Fibroblast of villous mesenchyme (primary cell): ENCODE data around the gene RPS6KA2. TPM values are rescaled to one million over a fixed set of nuclear protein-coding genes. Genes with fewer than 3 reads are reported as not detected.

Experiments
- DNase-seq: peaks from one replicate; pipeline ENCODE4 v3.0.0-alpha.2; 2010; ENCODE audit warnings: low read depth
- H3K4me3 ChIP-seq: 2 replicates; pipeline ENCODE4 v1.5.1; 2011; ENCODE audit warnings: low read depth, mild to moderate bottlenecking, low read length
- CTCF ChIP-seq: IDR thresholded peaks from 2 replicates; pipeline ENCODE4 v1.5.1; 2012; ENCODE audit warnings: low read depth, mild to moderate bottlenecking, low read length; ENCODE audit not compliant: insufficient read depth
- total RNA-seq: library from RNA; depleted of rRNA; stranded (reverse); fragments of >200 nt; gene quantifications from 2 replicates; pipeline ENCODE4 v1.2.3, GENCODE V29; 2012

RPS6KA2 gene
- total RNA-seq, 1 donor: 15.5 TPM

DNA sequence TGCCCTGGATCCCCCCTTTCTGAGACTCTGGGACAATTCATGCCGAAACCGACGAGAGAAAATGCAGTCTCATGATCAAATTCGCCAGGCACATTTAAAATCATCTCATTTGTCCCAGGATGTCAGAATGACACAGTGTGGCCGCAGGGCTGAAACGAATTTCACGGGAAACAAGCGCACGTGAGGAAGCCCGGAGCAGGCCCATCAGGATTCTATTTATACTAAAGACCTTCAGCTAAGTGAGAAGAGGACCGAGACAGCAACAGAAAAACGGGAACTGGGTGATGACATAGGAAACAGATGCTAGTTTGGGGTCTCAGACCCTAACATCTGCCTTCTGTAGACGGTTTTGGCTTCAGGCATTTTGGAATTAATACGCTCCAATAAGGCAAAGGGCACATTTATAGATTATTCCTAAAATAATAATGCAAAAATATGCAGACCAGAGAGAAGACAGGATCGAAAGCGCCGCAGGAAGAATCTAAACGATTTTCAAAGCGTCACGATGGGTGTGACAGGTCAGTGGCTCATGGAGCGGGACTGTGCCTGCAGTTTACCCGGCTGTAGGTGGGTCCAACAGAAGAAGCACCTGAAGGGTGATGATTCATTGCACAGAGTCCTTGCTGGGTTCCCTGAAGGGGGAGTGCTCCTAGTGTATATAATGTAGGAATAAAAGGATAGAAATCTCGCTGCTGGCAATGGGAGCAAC is 163.5 kb downstream of the RPS6KA2 start:
- no peak for DNase-seq

DNA sequence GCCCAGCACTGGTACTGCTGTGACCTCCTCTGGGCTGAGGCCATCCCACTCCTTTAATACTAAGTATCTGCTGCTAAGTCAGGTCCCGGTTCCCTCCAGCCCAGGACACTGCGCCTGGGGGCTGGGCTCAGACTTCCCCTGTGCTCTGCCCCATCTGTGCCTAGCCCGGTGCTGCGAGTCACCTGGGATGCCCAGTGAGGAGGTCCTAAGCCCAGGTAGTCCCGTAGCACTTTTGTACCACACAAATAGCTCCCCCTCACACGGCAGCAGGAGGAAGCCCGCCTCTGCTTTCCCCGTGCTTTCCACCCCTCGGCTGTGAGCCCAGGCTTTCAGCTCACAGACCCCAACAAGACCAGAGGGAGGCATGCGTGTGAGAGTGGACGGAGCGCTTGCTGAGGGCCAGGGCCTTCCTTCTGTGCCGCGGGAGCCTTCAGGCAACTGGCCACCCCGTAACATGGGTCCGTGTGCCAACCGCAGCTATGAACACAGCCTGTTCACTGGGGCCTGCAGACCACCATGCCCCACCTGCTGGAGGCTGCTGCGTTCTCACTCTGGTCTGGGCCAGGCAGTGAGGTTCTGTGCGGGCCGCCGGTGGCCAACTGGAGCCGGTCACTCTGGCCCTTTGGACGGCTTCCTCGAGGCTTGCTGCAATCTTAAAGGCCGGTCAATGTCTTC is 164.5 kb downstream of the RPS6KA2 start:
- H3K4me3 ChIP-seq: no peak overlapping the region
- TF ChIP-seq CTCF: no peak
- DNase-seq: no peak

More for the DNA sequence above, 163.5 kb downstream of the RPS6KA2 start:
- no peak overlapping the region for H3K4me3 ChIP-seq
- no peak for TF ChIP-seq CTCF

DNA sequence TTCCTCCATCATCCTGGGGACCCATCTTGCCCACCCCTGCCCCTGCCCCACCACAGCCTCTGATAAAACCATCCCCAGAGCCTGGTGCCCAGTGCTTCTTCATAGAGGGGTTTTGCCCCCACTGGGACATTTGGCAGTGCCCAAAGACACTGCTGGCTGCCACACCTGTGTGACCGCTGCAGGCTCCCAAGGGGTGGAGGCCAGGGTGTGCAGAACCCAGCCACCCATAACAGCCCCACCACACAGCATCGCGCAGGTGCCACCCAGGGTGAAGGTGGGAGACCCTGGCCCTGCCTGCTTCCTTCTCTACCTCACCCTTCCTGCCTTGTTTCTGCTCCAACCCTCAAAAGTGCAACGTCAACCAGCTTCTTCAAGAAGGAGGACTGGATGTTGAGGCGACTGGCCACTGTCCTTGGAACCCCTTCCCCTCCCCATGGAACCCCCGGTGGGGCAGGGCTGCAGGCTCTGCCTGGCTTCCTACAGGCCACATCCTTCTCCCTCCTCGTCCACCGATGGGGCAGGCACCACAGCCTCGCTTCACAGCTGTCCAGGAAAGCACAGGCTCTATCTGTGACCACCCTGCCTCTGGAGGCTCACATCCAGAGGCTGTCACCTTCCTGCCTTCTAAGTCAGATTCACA is 165.1 kb downstream of the RPS6KA2 start:
- DNase-seq: no peak
- no peak for TF ChIP-seq CTCF

GRCh38 chr6:166460473-166461437 is 166.3 kb downstream of the RPS6KA2 start:
- DNase-seq: no peak
- no peak for TF ChIP-seq CTCF
- no peak overlapping the region for H3K4me3 ChIP-seq

More for the DNA sequence above, 165.1 kb downstream of the RPS6KA2 start:
- no peak overlapping the region for H3K4me3 ChIP-seq

DNA sequence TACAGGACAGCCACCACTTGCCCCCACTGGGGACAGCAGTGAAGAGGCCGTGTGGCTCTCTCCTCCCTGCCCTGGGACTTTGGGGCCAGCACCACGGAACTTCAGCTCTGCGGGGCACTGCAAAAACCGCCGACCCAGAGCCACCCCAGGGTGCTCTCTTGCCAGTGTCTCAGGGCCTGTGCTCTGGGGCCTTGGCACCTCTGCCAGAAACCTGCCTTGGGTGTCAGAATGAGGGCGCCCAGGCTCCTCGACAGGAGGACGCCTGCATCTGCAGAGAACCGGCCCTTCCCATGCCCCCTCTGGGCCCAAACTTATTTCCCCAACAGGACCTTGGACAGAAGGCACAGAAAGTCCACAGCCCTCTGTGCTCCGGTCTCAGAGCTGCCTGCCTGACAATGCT is 167.1 kb downstream of the RPS6KA2 start:
- no peak overlapping the region for H3K4me3 ChIP-seq
- TF ChIP-seq CTCF: no peak
- no peak for DNase-seq

DNA sequence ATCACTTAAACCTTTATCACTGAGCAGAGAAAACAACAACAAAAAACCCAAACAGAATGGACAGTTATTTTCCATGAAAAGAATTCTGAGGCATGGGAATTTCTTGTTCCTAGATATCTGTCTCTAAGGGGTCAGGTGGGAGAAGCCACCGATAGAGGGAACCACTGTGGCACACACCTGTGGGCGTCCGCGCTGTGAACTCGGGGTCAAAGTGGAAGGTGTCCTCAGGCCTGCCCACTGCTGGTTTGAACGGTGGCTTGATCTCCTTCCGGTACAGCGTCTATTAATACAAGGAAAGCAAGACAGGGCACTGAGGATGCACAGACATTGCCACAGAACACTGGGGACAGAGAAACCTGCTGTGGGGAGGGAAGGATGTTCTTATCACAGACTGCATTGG is 167.8 kb downstream of the RPS6KA2 start:
- TF ChIP-seq CTCF: no peak
- no peak overlapping the region for H3K4me3 ChIP-seq
- DNase-seq: no peak
